ENCODE data around the gene SUN5.
"Not testable (repeated sequence)": the region's sequence is repeated elsewhere in the genome, so short reads cannot be mapped to it uniquely, and the experiment has no call there.

The SUN5 gene

DNA sequence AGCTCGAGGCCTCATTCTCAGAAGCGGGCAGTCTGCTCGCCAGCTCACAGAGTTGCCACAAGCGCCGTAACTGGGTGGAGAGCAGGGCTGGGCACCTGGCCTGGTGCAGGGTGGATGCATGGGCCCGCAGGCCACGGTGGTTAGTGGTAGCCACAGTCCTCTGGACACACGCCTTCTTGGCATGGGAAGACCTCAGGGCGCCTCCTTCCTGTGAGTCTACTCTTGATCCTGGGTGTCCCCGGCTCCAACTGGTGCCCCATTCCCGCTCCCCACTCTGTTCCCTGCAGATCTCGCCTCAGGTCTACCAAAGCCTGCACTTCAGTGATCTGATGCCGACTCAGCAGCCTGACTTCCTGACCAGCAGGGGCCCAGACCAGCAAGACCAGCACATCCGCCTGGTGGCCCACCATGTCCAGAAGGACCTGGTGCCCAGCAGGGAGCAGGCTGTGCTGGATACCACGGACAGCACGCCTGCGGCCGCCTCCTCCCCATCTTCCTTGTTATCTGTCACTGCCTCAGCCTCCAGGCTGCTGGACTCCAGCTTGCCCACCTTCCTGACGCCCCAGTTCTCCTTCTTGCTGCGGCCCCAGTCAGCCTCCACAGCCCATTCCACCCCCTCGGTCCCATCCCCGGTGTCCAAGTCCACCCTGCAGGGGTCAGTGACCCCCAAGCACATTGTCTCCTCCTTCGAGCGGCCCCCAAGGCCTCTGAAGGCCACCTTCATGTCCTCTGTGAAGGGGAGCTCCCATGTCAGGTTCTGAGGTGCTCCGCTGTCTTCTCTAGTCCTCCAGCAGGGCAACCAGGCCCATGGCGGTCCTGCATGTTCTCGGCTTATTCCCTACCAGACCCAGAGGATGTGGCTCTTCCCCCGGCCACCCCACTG is 43.1 kb downstream of the SUN5 start:
- no peak for DNase-seq

DNA sequence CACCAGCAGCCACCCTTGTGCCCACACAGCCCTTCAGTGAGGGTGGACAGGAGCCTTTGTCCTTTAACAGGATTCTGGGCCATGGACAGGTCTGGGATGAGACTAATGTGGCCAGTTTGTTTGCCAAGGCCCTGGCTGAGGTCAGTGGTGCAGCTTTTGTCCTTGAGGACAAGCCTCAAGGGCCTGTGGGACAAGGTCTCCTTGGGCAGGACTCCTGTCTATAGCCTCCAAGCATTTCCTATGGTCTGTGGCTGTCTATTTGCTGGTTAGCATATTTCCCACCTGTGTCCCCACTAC is 44.1 kb downstream of the SUN5 start:
- no peak for DNase-seq

GRCh38 chr20:32959351-32960221 is 44.6 kb downstream of the SUN5 start:
- no peak for DNase-seq

- DNase-seq: no peak
Measured at GRCh38 chr20:32958574-32958973, 45.7 kb downstream of the SUN5 start.

DNA sequence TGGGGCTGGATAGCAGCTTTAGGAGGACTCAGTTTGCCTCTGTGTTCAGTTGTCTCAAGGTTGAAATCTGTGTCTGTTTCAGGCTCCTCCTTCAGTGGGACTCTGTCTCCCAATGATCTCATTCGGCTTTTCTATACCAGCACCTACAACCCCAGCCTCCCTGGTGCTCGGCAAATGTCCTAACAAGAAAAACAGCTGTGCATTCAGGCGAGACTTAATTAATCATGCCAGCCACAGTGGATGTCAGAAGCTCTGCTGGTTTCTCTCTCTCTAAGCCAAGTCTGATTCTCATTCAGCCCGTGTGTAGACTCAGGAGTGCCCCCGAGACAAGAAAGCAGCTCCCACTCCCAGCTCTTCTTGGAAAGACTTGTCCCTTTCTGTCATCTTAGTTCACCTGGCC is 46.8 kb downstream of the SUN5 start:
- no peak for DNase-seq

DNA sequence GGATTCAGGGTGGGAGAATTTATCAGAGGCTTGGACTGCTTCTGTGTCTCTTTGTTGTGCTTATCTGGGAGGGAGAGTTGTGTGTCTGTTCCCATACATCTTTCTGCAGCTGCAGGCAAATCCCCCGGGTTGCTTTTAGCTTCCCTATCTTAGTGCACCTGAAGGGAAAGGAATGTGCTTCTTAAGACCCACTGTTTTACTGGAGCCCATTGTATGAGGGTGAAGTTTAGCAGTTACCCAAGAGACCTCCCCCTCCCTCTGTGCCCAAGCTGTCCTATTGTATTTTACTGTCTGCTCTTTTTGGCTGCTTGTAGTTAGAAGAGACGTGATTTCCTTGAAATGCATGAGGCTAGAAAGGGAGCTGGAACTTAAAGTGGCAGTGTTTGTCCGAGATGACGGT is 53.7 kb downstream of the SUN5 start:
- DNase-seq: not testable (repeated sequence)

GRCh38 chr20:32946629-32947028 is 57.6 kb downstream of the SUN5 start:
- DNase-seq: no peak

DNA sequence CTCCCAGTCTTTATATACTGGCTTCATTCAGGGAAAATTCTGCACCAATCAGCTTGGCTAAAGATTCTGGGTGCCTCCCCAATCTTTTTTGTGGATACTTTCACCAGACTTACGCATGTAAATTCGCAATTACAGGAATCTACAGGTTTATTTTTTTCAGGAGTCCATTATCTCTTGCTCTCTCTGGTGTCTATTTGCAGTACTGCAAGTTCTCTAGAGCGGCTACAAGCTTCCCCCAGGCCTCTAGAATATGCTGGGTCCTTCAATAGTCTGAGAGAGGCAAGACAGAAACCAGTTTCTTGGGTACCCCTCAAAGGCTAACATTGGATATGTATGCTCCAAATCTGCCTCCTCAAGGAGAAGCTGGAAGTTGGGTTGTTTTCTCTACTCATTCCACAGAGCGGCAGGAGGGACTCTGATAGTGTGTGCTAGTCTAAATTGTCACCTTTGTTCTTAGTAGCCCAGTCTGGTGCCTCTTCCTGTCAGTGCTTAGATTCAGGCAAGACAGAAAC is 58.5 kb downstream of the SUN5 start:
- no peak for DNase-seq

DNA sequence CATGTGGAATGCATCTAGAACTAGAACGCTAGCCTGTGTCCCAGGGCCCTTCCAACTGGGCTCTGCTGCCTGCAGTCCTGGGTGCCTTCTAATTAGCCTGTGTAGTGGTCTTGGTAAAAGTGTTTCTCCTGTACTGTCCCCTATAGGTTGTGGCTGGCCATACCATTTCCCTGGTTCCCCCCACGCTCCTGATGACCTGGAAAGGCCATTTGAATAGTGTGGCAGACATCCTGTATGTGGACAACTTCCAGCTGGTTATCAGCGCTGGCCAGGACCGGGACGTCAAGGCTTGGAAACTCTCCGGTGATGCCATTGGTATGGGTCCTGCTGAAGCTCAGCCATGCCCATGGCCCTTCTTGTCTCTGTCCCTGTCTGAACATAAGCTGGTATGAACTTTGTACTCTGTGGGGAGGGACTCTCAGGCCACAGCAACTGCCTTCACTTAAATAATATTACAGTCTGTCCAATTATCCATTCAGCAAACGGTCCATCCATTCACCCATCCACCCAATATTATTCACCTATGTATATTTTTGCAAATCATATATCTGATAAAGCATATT is 60.7 kb downstream of the SUN5 start:
- DNase-seq: no peak

DNA sequence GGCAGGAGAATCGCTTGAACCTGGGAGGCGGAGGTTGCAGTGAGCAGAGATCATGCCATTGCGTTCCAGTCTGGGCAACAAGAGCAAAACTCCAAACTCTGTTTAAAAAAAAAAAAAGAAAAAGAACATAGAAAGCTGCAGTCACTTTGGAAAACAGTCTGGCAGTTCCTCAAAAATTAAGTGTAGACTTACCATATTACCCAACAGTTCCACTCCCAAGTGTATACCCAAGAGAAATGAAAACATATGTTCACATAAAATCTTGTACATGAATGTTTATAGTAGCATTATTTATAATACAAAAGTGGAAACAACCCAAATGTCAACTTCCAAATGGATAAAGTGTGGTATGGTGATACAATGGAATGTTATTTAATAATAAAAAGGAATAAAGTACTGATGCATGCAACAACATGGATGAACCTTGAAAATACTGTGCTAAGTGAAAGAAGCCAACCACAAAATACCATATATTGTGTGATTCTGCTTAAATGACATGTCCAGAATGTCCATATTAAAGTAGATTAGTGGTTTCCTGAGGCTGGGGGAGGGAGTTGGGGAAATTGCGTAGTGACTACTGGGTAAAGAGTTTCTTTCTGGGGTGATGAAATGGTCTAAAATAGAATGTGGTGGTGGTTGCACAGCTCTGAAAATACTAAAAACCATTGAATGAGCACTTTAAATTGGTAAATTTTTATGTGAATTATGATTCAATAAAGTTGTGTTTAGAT is 62.9 kb downstream of the SUN5 start:
- DNase-seq: no peak

DNA sequence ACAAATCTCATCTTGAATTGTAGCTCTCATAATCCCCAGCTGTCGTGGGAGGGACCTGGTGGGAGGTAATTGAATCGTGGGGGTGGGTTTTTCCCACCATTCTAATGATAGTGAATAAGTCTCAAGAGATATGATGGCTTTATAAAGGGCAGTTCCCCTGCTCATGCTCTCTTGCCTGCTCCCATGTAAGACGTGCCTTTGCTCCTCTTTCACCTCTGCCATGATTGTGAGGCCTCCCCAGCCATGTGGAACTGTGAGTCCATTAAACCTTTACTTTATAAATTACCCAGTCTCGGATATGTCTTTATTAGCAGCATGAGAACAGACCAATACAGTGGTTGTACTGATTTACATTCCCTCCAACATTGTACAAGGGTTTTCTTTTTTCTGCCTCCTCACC is 69.7 kb downstream of the SUN5 start:
- no peak for DNase-seq

All from bone marrow (tissue), 2 donors.